ENCODE measurements around the gene TRPM3. TPM values are rescaled to one million over a fixed set of nuclear protein-coding genes. Genes with fewer than 3 reads are reported as not detected.

TRPM3 gene
- total RNA-seq, 2 experiments from 2014 or later = not detected

DNA sequence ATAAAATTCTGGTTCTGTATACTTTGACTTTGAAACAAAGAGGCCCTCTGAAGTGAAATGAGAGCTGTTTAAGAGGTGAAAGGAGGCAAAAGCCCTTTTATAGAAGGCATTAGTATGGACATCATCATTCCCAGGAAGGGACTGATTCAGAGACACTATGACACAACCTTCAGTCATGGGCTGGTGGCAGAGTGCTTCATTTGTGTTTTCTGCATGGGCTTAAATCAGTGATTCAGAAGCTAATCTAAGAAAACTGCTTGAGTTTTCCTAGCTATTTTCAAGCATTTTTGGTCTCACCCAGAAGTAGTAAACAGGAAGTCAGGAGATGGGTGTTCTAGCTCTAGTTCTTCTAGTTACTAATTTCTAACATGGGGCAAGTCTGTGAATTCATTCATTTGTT, 288.9 kb downstream of the TRPM3 start:
- Mint-ChIP-seq H3K4me3 (no peak overlapping the region), H3K9me3 (no peaks in the 10 kb centered on the region), H3K36me3 (no peaks in the 10 kb centered on the region), H3K4me1 (no peaks in the 10 kb centered on the region), H3K27me3 (peaks cover 4% of the 10 kb centered on the region), H3K27ac (no peak overlapping the region)
- no peak for DNase-seq

DNA sequence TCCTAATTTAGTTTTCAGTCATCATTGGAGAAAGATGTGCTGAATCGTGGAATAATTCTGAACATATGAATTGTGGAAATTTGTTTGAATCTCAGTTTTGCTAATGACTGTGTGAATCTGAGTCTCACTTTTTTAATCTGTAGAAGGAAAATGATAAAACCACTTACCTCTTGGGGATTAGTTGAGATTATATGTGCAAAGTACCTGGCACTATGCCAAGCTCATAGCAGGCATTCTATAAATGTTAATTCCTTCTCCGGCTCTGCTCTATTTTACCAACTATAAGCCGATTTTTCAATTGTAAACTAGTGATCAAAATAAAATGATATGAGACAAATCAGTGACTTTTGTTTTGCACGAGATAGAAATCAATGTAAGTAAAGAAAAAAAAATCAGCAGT, 290.8 kb downstream of the TRPM3 start:
- Mint-ChIP-seq H3K4me3 (no peak overlapping the region), H3K9me3 (no peaks in the 10 kb centered on the region), H3K27ac (no peak overlapping the region), H3K36me3 (no peaks in the 10 kb centered on the region), H3K27me3 (peaks cover 4% of the 10 kb centered on the region), H3K4me1 (no peaks in the 10 kb centered on the region)
- DNase-seq = no peak

DNA sequence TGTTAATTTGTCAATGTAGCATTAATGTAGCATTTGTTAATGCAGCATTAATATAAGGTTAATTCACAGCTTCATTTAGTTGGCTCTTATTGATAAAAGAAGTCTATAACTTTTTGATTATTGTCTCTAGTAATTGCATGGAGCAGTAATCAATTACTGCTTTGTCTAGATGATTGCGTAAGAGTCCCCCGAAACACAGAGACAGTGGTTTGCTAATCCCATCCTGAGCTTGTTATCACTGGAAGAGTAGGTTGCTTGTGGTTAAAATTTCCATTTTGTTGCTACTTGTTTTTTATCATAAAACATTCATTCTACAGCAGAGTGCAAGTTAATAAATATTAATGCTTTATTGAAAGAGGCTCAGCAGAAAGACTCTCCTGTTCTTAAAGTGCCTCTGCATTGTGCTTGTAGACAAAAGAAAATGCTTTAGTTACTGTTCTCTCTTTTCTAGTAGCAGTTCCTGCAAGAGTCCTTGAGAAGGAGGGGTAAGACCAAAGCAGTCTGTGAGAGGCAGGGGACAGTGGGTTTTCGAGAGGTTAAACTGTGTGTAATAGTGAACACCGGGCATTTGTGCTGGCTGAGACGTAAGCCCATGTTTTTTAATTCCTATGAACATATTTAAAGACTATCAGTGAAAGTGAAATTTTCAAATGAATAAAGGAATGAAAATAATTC, 291.7 kb downstream of the TRPM3 start:
- Mint-ChIP-seq H3K9me3 (no peaks in the 10 kb centered on the region), H3K27me3 (peaks cover 4% of the 10 kb centered on the region), H3K4me3 (no peak overlapping the region), H3K4me1 (no peaks in the 10 kb centered on the region), H3K36me3 (no peaks in the 10 kb centered on the region), H3K27ac (no peak overlapping the region)
- DNase-seq = no peak

- DNase-seq = no peak
- Mint-ChIP-seq H3K27ac (no peak overlapping the region), H3K27me3 (peaks cover 4% of the 10 kb centered on the region), H3K36me3 (no peaks in the 10 kb centered on the region), H3K9me3 (no peaks in the 10 kb centered on the region), H3K4me1 (no peaks in the 10 kb centered on the region), H3K4me3 (no peak overlapping the region)
Measured at GRCh38 chr9:70826562-70826961, 294.9 kb downstream of the TRPM3 start.

DNA sequence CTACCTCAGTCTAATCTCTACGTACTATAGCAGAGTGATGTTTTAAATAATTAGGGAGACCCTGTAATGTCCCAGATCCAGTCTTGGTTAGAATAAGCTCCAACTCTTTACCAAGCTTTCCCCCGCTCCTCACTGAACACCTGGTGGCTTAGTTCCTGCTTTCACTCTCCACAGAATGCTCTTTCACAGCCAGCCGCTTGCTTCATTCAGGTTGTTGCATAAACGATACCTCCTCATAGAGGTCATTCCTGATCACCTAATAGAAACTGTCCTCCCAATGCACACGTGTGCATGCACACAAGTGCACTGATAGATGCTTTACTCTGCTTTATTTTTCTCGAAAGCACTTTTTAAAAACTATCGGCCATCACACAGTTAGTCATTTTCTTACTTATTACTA, 298.1 kb downstream of the TRPM3 start:
- DNase-seq = no peak
- Mint-ChIP-seq H3K9me3 (no peaks in the 10 kb centered on the region), H3K4me3 (no peak overlapping the region), H3K36me3 (no peaks in the 10 kb centered on the region), H3K27me3 (no peaks in the 10 kb centered on the region), H3K27ac (no peak overlapping the region), H3K4me1 (no peaks in the 10 kb centered on the region)

DNA sequence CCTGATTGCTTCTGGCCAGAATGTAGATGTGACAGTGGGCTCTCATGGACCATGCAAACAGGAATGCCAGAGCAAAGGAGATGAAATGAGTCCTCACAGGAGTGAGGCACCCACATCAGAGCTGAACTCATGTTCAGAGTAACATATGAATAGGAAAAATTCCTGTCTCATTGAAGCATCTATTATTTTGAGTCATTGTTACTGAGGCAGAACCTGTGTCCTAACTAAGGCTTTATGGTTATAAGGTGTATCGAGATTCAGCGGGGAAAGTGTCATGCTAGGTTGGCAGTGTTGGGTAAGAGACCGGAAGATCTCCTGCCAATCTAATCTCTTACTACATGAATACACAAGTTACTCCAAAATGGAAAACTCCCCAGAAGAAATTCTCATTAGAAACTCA, 304.1 kb downstream of the TRPM3 start:
- no peaks in the 10 kb centered on the region for H3K36me3 Mint-ChIP-seq
- no peak overlapping the region for H3K4me3 Mint-ChIP-seq
- no peaks in the 10 kb centered on the region for H3K27me3 Mint-ChIP-seq
- no peak overlapping the region for H3K27ac Mint-ChIP-seq
- no peaks in the 10 kb centered on the region for H3K9me3 Mint-ChIP-seq
- H3K4me1 Mint-ChIP-seq = no peaks in the 10 kb centered on the region
- no peak for DNase-seq

- H3K9me3 Mint-ChIP-seq = no peaks in the 10 kb centered on the region
- no peak overlapping the region for H3K27ac Mint-ChIP-seq
- H3K4me1 Mint-ChIP-seq = no peaks in the 10 kb centered on the region
- no peak for DNase-seq
- H3K4me3 Mint-ChIP-seq = no peak overlapping the region
- no peaks in the 10 kb centered on the region for H3K27me3 Mint-ChIP-seq
- no peaks in the 10 kb centered on the region for H3K36me3 Mint-ChIP-seq
Measured at GRCh38 chr9:70816891-70817290, 304.5 kb downstream of the TRPM3 start.

GRCh38 chr9:70816316-70816715, 305.1 kb downstream of the TRPM3 start:
- no peaks in the 10 kb centered on the region for H3K4me1 Mint-ChIP-seq
- H3K9me3 Mint-ChIP-seq = no peaks in the 10 kb centered on the region
- no peak overlapping the region for H3K27ac Mint-ChIP-seq
- DNase-seq = no peak
- H3K36me3 Mint-ChIP-seq = no peaks in the 10 kb centered on the region
- H3K27me3 Mint-ChIP-seq = no peaks in the 10 kb centered on the region
- no peak overlapping the region for H3K4me3 Mint-ChIP-seq

GRCh38 chr9:70814597-70814996, 306.8 kb downstream of the TRPM3 start:
- Mint-ChIP-seq H3K4me1 (no peaks in the 10 kb centered on the region), H3K36me3 (no peaks in the 10 kb centered on the region)

GRCh38 chr9:70813141-70813540, 308.3 kb downstream of the TRPM3 start:
- DNase-seq = no peak
- H3K4me1 Mint-ChIP-seq = no peaks in the 10 kb centered on the region
- no peaks in the 10 kb centered on the region for H3K36me3 Mint-ChIP-seq
- H3K27ac Mint-ChIP-seq = no peak overlapping the region
- H3K9me3 Mint-ChIP-seq = no peaks in the 10 kb centered on the region
- no peak overlapping the region for H3K4me3 Mint-ChIP-seq
- no peaks in the 10 kb centered on the region for H3K27me3 Mint-ChIP-seq

More at GRCh38 chr9:70814597-70814996, 306.8 kb downstream of the TRPM3 start:
- DNase-seq = no peak
- no peaks in the 10 kb centered on the region for H3K9me3 Mint-ChIP-seq
- H3K4me3 Mint-ChIP-seq = no peak overlapping the region
- H3K27ac Mint-ChIP-seq = no peak overlapping the region
- no peaks in the 10 kb centered on the region for H3K27me3 Mint-ChIP-seq

DNA sequence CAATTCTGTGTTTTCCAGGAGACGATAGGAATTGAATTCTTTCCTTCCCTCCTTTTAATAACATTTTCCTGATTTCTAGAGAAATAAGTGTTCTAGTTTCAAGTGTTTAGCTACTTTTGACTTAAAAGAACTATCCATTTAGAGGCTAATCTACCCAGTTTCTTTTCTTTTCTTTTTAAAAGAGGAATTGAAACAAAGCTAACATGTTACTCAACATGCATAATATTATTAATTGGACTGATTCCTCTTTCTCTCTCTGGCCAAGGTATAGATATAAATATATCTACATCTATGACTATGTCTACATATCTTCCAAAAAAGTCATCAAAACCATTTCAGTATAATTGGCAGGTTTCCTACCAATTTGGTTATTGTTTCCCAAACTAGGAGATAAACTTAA, 309.8 kb downstream of the TRPM3 start:
- Mint-ChIP-seq H3K9me3 (no peaks in the 10 kb centered on the region), H3K27me3 (no peaks in the 10 kb centered on the region), H3K27ac (no peak overlapping the region), H3K4me1 (no peaks in the 10 kb centered on the region), H3K4me3 (no peak overlapping the region), H3K36me3 (no peaks in the 10 kb centered on the region)
- DNase-seq = no peak

DNA sequence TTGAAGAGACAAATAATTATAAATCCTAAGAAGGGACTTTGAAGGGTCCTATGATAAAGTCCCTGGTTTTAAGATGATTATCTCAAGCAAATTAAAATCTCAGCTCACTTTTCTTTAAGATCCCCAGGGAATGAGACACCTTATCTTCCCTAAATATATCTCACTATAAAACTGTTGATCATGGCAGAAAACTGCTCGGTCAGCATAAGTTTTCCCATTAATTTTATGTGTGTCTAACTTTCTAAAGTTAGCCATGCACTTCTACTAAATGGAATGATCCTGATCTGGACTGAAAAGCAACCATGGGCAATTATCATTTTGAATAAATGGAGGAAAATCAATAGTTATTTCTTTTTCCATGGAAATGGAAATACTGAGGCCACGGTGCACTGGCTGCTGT, 314.5 kb downstream of the TRPM3 start:
- no peak for DNase-seq
- Mint-ChIP-seq H3K27ac (no peak overlapping the region), H3K36me3 (no peaks in the 10 kb centered on the region), H3K9me3 (no peaks in the 10 kb centered on the region), H3K4me3 (no peak overlapping the region), H3K27me3 (peaks cover 7% of the 10 kb centered on the region), H3K4me1 (no peaks in the 10 kb centered on the region)

DNA sequence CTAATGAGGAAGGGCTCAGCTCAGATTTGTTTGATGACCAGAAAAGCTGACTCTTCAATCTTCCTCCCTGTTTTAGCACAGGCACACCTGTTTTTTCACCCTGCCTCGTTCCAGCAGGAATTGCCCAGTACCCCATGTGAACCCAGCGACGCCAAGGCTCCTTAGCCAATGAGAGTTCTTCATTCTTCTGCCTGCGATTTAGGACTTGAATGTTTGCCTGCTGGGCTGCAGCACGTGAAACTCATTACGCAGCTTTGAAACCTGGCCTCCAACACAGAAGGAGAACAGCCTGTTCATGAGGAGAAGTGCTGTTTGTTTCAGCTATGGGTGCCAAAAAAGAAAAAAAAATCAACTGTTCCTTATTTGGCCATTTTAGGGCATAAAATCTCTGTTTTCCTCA, 315.5 kb downstream of the TRPM3 start:
- no peaks in the 10 kb centered on the region for H3K4me1 Mint-ChIP-seq
- no peaks in the 10 kb centered on the region for H3K9me3 Mint-ChIP-seq
- DNase-seq = no peak
- H3K27me3 Mint-ChIP-seq = peaks cover 9% of the 10 kb centered on the region
- no peaks in the 10 kb centered on the region for H3K36me3 Mint-ChIP-seq
- H3K27ac Mint-ChIP-seq = no peak overlapping the region
- H3K4me3 Mint-ChIP-seq = no peak overlapping the region

DNA sequence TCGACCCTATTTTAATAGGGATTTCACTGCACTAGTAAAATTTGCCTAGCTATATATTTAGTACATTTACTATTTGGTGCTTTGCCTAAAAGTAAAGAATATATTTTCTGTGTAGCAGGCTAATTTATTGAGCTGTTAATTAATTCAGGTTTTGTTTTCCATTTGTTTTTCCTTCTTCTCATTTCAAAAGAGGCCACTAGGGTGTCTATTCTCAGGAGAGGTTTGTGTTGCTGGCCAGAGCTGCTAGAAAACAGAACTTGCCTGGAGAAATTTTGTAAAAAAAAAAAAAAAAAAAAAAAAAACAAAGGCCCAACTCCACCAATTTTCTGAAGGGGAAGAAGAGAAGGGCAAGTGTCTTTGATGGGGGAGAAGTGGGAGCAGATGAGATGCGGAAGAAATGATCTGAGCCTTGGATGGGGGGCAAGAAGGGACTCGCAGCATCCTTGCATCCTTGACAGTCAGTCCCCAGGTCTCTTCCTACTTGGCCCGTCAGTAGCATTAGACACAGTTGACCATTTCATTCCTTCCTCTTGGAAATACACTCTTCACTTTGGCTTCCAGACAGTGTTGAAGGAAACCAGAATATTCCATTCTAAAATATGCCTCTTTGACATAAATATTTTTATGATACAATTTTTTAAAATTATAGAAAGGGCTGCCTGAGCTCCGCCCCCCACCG, 318.5 kb downstream of the TRPM3 start:
- Mint-ChIP-seq H3K36me3 (no peaks in the 10 kb centered on the region), H3K4me1 (no peaks in the 10 kb centered on the region), H3K4me3 (no peak overlapping the region), H3K27me3 (peaks cover 9% of the 10 kb centered on the region), H3K9me3 (no peaks in the 10 kb centered on the region), H3K27ac (no peak overlapping the region)
- DNase-seq = no peak

GRCh38 chr9:70802206-70802605, 319.2 kb downstream of the TRPM3 start:
- Mint-ChIP-seq H3K9me3 (no peaks in the 10 kb centered on the region), H3K27ac (no peak overlapping the region)

GRCh38 chr9:70801181-70801829, 320.1 kb downstream of the TRPM3 start:
- no peak for DNase-seq
- Mint-ChIP-seq H3K4me3 (no peak overlapping the region), H3K27ac (no peak overlapping the region), H3K4me1 (no peaks in the 10 kb centered on the region), H3K27me3 (peaks cover 9% of the 10 kb centered on the region), H3K36me3 (no peaks in the 10 kb centered on the region), H3K9me3 (no peaks in the 10 kb centered on the region)

More at GRCh38 chr9:70802206-70802605, 319.2 kb downstream of the TRPM3 start:
- Mint-ChIP-seq H3K36me3 (no peaks in the 10 kb centered on the region), H3K4me1 (no peaks in the 10 kb centered on the region), H3K27me3 (peaks cover 9% of the 10 kb centered on the region), H3K4me3 (no peak overlapping the region)
- no peak for DNase-seq

Data from activated naive CD8-positive, alpha-beta T cell treated with anti-CD3 and anti-CD28 coated beads for 36 hours (primary cell).